CD4-positive, alpha-beta T cell treated with Interleukin-21 for 1 hour (primary cell): ENCODE data around the gene FGF10.

Source experiments
- DNase-seq: peaks from one replicate; pipeline ENCODE4 v3.0.0-alpha.2; 2020

Gene FGF10

GRCh38 chr5:44389090-44389822 is at the start of gene FGF10:
Gene FGF10, minus strand, starts transcription at chr5:44389420. Its CDS starts 738 bp downstream, at chr5:44388682.
- no peak for DNase-seq

- DNase-seq = no peak
These were observed 37.7 kb upstream of the FGF10 start for GRCh38 chr5:44426944-44427343.

GRCh38 chr5:44412286-44412685 is 23.1 kb upstream of the FGF10 start:
- no peak for DNase-seq

GRCh38 chr5:44402084-44402483 is 12.9 kb upstream of the FGF10 start:
- no peak for DNase-seq

GRCh38 chr5:44401611-44402010 is 12.4 kb upstream of the FGF10 start:
- no peak for DNase-seq

- DNase-seq = no peak
These were observed 9.2 kb upstream of the FGF10 start for GRCh38 chr5:44398382-44398781.

- no peak for DNase-seq
These were observed 7.1 kb upstream of the FGF10 start for GRCh38 chr5:44396312-44396711.

GRCh38 chr5:44390351-44390750 is 1.1 kb upstream of the FGF10 start:
- no peak for DNase-seq

GRCh38 chr5:44389823-44390143 is 563 bp upstream of the FGF10 start:
- no peak for DNase-seq

GRCh38 chr5:44388321-44389089 is 715 bp downstream of the FGF10 start:
- no peak for DNase-seq

GRCh38 chr5:44387921-44388320 is 1.3 kb downstream of the FGF10 start:
- DNase-seq = no peak

- DNase-seq = no peak
These were observed 1.8 kb downstream of the FGF10 start for GRCh38 chr5:44387406-44387805.

GRCh38 chr5:44385291-44385900 is 3.8 kb downstream of the FGF10 start:
- no peak for DNase-seq

GRCh38 chr5:44384816-44385215 is 4.4 kb downstream of the FGF10 start:
- DNase-seq = no peak

- no peak for DNase-seq
These were observed 6.3 kb downstream of the FGF10 start for GRCh38 chr5:44382894-44383293.

- DNase-seq = no peak
These were observed 12.2 kb downstream of the FGF10 start for GRCh38 chr5:44377057-44377456.

- no peak for DNase-seq
These were observed 17.2 kb downstream of the FGF10 start for GRCh38 chr5:44372028-44372427.

- DNase-seq = no peak
These were observed 22.0 kb downstream of the FGF10 start for GRCh38 chr5:44367203-44367602.

- DNase-seq = no peak
These were observed 23.9 kb downstream of the FGF10 start for GRCh38 chr5:44365345-44365744.

GRCh38 chr5:44364097-44364496 is 25.1 kb downstream of the FGF10 start:
- DNase-seq = no peak

- no peak for DNase-seq
These were observed 27.7 kb downstream of the FGF10 start for GRCh38 chr5:44361342-44362001.

- DNase-seq = no peak
These were observed 28.3 kb downstream of the FGF10 start for GRCh38 chr5:44360919-44361318.

GRCh38 chr5:44358421-44358820 is 30.8 kb downstream of the FGF10 start:
- DNase-seq = no peak

- no peak for DNase-seq
These were observed 33.0 kb downstream of the FGF10 start for GRCh38 chr5:44356231-44356630.
